Measurements from ENCODE around the gene PKDCC.

PKDCC gene

DNA sequence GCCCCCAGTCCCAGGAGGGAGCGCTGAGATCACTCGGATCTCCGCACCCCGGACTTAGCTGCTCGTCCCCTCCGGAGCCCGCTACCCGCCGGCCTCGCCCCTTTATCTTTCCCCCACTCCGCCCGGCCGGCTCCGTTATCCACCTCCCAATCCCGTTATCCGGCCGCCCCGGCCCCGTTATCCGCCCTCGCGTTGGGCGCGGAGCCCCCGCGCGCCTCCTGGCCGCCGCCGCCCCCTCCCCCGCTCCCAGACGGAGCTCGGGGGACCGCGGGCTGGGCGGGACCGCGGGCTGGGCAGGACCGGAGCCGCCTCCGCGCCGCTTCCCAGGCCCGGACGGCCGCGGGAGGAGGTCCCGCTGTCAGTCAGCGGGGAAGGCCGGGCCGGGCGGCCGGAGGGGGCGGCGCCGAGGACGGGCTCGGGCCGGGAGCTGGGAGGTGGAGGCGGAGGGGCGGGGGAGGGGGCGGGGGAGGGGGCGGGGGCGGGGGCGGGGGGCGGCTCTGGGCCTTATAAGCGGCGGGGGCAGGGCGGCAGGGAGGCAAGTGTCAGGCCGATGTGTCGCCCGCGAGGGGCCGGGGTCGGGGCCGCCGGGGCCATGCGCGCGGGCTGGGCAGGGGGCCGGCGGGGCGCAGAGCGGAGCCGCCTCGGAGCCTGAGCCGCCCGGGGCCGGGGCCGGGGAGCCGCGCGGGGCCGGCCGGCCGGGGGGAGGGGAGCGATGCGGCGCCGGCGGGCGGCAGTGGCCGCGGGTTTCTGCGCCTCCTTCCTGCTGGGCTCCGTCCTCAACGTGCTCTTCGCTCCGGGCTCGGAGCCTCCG, at the start of gene PKDCC:
Gene PKDCC, plus strand, starts transcription at position 534 of the 811 bp plus-strand sequence. Its CDS starts 179 bp downstream, at position 713.
- peak; percentile 32 for DNase-seq

DNA sequence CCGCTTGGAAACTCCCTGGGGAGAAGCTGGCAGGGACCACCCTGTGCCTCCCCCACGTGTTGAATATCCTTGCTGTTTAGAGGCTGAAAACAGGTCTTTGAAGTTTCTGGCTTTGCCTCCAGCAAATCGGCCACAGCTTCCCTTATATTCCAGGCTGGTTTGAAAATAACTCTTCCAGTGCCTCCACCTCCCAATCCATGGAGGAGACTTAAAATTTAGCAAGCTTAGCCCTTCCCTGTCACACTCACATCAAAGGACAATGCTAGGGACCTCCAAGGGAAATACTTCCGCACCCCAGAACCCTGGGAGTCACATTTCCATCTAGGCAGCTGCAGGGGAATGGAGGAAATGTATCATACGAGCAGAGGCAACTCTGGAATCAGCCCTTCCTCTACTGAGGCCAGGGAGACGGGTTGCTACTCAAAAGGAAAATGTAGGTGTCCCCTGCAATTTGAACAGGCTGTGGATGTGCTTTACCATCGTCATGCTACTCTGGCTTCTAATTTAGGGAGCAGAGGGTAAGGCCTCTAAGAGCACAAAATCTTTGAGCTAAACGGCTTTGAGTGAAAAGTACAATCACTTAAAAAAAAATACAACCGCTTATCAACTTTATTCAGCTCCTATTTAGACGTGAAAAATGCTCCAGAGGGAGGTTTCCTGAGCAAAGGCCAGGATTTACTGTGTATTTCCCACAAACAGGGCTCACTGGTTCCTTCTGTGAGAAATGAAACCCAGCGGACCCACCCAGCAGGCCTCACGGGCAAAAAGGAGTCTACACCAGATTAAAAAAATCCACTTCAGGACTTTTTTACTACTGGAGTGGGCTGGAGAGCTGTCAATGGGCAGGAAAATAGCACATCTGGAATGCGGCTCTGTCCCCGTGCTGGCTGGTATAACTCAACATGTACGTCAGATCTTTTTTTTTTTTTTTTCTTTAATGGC, 49.4 kb upstream of the PKDCC start:
- DNase-seq = no peak

- DNase-seq = no peak
Measured at GRCh38 chr2:41999128-41999480, 48.7 kb upstream of the PKDCC start.

DNA sequence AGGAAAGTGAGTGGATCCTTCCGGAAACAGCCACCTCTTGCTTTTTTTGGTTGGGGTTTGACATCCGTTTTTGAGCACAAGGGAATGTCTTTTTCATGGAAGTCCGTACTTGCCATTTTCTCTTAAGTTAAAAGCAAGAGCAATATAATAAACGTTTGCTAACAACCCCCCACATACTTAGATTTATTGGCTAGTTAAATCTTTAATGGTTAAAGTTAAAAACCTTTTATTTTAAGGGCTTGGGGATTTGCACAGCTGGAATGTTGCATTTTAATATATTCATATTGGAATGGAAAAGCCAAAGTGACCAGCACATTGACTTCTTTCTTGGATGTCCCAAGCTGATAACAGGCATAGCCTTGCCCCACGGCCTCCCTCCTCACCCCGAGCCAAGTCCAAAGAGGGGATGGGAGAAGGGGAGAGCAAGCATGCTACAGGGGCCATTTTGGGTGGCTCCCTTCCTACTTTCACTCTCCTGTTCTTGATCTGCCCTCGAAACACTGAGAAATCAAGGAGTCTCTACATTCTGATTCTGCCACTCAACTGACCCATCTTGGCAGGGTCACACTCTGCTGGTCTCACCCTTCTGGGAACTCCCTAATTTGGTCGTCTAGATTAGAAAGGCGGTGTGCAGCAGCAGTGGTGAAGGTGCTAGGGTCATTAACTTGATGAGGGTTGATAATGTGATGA, 48.1 kb upstream of the PKDCC start:
- DNase-seq = no peak

DNA sequence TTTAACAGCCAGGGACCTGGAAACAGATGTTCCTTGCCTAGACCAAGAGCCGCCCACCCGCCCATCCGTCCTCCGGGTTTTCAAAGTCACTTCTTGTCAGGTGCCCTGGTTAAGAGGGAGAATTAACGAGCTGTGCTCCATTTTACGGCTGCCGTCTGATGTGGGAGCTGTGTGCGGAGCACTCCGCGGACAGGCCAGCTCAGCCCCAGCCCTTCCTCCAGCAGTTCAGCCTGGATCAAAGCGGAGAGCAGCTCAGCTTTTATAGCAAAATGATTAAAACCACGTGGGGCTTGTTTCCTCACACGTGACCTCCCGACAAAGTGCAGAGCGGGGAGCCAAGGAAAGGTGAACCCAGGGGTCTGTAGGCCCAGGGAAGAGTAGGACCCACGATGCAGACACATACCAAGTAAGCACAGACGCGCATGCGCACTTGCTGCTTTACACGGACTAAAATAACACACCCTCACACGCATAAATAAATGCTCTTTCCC, 46.1 kb upstream of the PKDCC start:
- DNase-seq = no peak

- DNase-seq = no peak
Measured at GRCh38 chr2:42007551-42007950, 40.3 kb upstream of the PKDCC start.

DNA sequence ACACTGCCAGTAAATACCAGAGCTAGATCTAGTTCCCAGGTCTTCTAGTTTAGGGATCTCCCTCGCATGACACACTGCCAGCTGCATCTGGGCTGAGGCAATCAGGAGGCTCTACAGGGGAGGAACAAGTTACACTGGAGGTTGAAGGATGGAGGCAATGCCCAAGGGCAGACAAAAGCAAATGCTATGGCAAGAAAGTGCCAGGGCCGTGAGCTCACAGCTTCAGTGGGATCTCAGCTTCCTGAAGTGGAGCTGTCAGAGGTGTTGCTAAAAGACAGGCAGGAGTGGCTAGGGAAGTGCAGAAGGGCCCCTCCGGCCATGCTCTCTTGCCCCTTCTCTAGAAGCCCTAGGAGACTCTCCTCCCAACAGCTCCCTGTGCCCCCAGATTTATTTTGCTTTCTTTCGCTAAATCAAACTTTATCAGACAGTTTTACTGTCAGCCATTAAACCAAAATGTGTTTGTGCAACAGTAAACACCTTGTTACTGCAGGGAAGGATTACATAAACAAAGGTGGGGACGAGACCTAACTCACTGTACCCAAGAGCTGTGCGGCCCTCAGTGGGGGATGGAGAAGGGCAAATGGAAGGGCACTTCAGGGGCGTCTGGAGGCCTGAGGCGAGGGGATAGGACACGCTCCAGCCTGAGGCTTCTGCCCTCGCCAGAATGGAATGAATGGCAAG, 39.4 kb upstream of the PKDCC start:
- DNase-seq = no peak

- DNase-seq = no peak
Measured at GRCh38 chr2:42009657-42010580, 37.9 kb upstream of the PKDCC start.

DNA sequence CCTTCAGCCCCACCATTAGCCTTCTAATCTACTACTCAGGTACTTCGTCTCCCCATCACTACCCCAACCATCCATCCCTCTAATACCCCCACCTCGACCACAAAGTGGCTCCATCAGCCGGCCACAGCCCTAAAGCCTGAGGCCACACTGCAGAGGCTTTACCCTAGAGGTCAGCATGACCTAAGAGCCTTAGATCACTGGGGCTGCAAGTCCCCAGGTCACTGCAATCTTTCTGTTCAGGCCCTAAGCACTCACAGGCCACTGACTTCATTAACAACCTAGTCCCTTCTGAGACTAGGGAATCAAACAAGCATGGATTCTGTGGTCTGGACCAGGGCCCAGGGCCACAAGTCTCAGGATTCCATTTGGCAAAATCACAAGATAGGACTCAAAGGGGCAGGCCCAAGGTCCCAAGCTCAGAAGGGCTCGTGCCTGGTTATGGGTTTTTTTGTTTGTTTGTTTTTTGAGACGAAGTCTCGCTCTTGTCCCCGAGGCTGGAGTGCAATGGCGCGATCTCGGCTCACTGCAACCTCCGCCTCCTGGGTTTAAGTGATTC, 37.0 kb upstream of the PKDCC start:
- no peak for DNase-seq

DNA sequence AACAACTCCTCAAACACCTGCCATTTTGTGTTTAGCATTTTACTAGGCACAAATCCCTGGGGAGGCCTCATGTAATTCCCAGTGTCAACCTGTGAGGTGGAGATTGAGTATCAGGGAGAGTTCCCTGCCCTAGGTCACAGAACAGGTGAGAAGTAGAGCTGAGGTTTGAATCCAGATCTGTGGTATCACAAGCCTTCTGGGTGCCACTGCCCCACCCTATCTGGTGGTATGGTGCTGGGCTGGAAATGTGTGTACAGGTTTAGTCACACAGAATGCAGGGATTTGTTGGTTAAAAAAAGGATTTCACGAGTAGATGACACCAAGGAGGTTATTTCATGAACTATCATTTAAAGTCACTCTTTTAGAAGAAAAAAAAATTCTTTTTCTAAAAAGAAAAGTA, 35.7 kb upstream of the PKDCC start:
- DNase-seq = no peak

- DNase-seq = no peak
Measured at GRCh38 chr2:42012651-42013050, 35.2 kb upstream of the PKDCC start.

- no peak for DNase-seq
Measured at GRCh38 chr2:42013409-42013808, 34.4 kb upstream of the PKDCC start.

DNA sequence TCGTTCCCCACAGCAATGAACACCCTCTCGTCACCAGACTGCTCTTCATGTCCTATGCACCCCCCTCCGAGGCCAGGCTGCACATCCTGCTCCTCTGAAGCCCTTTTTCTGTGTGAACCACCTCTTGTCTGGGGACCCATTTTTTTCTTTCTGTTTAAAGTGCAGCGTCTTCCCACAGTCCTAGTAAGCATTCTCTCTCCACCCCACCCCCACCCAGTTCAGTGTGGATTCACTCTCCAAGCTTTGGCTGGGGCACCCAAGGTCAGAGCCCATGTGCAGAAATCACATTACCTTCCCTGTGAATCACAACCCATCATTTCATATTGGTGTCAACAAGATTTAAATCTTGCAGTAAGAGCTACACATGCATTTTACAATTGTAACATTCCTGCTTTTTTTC, 26.4 kb upstream of the PKDCC start:
- DNase-seq = no peak

GRCh38 chr2:42025151-42025582, 22.7 kb upstream of the PKDCC start:
- no peak for DNase-seq

- no peak for DNase-seq
Measured at GRCh38 chr2:42026272-42026671, 21.5 kb upstream of the PKDCC start.

- no peak for DNase-seq
Measured at GRCh38 chr2:42028571-42029148, 19.2 kb upstream of the PKDCC start.

DNA sequence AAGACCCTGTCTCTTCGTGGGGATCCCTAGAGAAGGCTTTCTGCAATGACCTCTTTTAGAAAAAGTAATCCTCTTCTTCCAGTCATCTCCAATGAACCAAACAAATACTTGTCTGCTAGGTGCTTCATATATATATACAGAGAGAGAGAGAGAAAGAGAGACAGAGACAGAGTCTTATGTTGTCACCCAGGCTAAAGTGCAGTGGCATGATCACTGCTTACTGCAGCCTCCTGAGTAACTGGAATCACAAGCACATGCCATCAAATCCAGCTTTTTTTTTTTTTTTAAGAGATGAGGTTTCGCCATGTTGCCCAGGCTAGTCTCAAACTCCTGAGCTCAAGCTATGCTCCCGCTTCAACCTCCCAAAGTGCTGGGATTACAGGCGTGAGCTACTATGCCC, 18.6 kb upstream of the PKDCC start:
- no peak for DNase-seq

GRCh38 chr2:42029639-42030199, 18.1 kb upstream of the PKDCC start:
- no peak for DNase-seq

- DNase-seq = no peak
Measured at GRCh38 chr2:42030200-42030759, 17.5 kb upstream of the PKDCC start.

GRCh38 chr2:42030829-42031228, 17.0 kb upstream of the PKDCC start:
- no peak for DNase-seq

Measured in NCI-H1436 (cell line).